Ishikawa (cell line): ENCODE results near the gene MEF2A.

Experiments used
- CEBPB ChIP-seq: IDR thresholded peaks from 2 replicates; pipeline ENCODE4 v1.6.1; 2012
- CREB1 ChIP-seq: IDR thresholded peaks from 2 replicates; pipeline ENCODE4 v1.6.1; 2012; ENCODE audit warnings: low read depth
- EGR1 ChIP-seq: IDR thresholded peaks from 2 replicates; pipeline ENCODE4 v1.6.1; 2012
- EP300 ChIP-seq: IDR thresholded peaks from 2 replicates; pipeline ENCODE4 v1.6.1; 2012; ENCODE audit warnings: borderline replicate concordance
- FOXM1 ChIP-seq: IDR thresholded peaks from 2 replicates; pipeline ENCODE4 v1.6.1; 2012; ENCODE audit warnings: low read depth, borderline replicate concordance
- NFIC ChIP-seq: IDR thresholded peaks from 2 replicates; pipeline ENCODE4 v1.6.1; 2012
- RAD21 ChIP-seq: IDR thresholded peaks from 2 replicates; pipeline ENCODE4 v1.6.1; 2012; ENCODE audit warnings: low read depth
- TAF1 ChIP-seq: IDR thresholded peaks from 2 replicates; pipeline ENCODE4 v1.6.1; 2012; ENCODE audit warnings: low read depth, mild to moderate bottlenecking
- TCF12 ChIP-seq: IDR thresholded peaks from 2 replicates; pipeline ENCODE4 v1.6.1; 2012; ENCODE audit warnings: low read depth
- TEAD4 ChIP-seq: IDR thresholded peaks from 2 replicates; pipeline ENCODE4 v1.6.1; 2012
- YY1 ChIP-seq: IDR thresholded peaks from 2 replicates; pipeline ENCODE4 v1.6.1; 2012; ENCODE audit warnings: low read depth
- ZBTB7A ChIP-seq: IDR thresholded peaks from 2 replicates; pipeline ENCODE4 v1.6.1; 2012; ENCODE audit warnings: low read depth
- TF ChIP-seq, protein P1 (sequence below): IDR thresholded peaks from 2 replicates; pipeline ENCODE4 v1.6.1; 2012; ENCODE audit warnings: low read depth, mild to moderate bottlenecking
- TF ChIP-seq, protein P2 (sequence below): IDR thresholded peaks from 2 replicates; pipeline ENCODE4 v1.6.1; 2012
- TF ChIP-seq, protein P3 (sequence below): IDR thresholded peaks from 2 replicates; pipeline ENCODE4 v1.6.1; 2012

The MEF2A gene

DNA sequence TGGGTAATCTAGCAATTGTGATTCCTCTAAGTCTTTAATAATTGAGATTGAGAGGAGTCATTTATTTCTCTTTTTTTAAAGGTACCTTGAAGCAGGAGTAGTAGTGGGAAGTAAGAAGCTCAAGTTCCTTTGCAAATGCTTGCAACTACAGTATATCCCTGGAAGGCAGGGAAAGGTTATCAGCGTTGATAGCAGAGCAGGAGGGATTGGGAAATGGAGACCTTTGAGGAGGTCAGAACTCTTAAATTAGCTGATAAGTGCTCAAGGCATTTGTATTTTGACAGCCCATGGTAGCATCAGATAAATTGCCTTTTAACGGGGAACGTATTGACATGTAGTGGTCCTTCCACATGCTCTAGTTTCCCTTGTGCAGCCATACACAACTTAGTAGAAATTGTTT is 47.7 kb downstream of the MEF2A start:
- TF ChIP-seq, protein P1, sequence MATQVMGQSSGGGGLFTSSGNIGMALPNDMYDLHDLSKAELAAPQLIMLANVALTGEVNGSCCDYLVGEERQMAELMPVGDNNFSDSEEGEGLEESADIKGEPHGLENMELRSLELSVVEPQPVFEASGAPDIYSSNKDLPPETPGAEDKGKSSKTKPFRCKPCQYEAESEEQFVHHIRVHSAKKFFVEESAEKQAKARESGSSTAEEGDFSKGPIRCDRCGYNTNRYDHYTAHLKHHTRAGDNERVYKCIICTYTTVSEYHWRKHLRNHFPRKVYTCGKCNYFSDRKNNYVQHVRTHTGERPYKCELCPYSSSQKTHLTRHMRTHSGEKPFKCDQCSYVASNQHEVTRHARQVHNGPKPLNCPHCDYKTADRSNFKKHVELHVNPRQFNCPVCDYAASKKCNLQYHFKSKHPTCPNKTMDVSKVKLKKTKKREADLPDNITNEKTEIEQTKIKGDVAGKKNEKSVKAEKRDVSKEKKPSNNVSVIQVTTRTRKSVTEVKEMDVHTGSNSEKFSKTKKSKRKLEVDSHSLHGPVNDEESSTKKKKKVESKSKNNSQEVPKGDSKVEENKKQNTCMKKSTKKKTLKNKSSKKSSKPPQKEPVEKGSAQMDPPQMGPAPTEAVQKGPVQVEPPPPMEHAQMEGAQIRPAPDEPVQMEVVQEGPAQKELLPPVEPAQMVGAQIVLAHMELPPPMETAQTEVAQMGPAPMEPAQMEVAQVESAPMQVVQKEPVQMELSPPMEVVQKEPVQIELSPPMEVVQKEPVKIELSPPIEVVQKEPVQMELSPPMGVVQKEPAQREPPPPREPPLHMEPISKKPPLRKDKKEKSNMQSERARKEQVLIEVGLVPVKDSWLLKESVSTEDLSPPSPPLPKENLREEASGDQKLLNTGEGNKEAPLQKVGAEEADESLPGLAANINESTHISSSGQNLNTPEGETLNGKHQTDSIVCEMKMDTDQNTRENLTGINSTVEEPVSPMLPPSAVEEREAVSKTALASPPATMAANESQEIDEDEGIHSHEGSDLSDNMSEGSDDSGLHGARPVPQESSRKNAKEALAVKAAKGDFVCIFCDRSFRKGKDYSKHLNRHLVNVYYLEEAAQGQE, result no peak
- TF ChIP-seq EP300, result no peak
- TF ChIP-seq FOXM1, result no peak
- TF ChIP-seq RAD21, result no peak
- TF ChIP-seq TEAD4, result no peak
- no peak for TF ChIP-seq CEBPB

DNA sequence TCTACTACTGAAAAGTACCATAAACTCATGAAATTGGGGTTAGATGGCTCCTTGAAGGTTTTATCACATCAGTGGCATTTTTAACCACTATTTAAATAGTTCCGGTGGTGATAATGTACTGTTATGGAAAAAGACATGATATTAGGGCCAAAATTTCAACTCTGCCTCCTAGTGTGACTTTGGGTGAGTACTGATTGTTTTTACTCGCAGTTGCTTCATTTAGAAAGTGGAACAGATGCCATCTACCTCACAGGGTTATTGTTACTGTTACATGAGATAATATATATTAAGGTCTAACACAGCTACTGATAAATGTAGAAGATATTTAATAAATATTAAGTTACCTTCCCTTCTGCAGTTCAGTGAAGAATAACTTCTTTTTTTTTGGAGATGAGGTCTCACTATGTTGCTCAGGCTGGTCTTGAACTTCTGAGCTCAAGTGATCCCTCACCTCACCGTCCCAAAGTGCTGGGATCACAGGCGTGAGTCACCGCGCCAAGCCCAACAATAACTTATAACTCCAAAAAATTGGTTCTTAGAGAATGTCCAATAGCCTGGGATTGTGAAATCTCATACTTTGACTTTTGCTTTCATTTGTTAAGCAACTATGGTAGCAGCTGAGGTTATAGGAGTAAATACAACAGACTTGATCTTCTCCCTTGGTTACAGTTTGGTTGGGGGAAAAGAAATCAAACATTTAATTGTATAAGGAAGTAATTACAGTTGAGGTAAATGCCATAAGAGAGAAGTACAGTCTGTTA is 48.3 kb downstream of the MEF2A start:
- TF ChIP-seq CEBPB (no peak), NFIC (no peak), ZBTB7A (no peak), FOXM1 (no peak), TCF12 (no peak), YY1 (no peak), TAF1 (no peak), EP300 (no peak), RAD21 (no peak), EGR1 (no peak), CREB1 (no peak), TEAD4 (no peak)
- TF ChIP-seq, protein P2, sequence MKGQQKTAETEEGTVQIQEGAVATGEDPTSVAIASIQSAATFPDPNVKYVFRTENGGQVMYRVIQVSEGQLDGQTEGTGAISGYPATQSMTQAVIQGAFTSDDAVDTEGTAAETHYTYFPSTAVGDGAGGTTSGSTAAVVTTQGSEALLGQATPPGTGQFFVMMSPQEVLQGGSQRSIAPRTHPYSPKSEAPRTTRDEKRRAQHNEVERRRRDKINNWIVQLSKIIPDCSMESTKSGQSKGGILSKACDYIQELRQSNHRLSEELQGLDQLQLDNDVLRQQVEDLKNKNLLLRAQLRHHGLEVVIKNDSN, result no peak
- TF ChIP-seq, protein P3, sequence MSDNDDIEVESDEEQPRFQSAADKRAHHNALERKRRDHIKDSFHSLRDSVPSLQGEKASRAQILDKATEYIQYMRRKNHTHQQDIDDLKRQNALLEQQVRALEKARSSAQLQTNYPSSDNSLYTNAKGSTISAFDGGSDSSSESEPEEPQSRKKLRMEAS, result no peak
- TF ChIP-seq, protein P1, result no peak

DNA sequence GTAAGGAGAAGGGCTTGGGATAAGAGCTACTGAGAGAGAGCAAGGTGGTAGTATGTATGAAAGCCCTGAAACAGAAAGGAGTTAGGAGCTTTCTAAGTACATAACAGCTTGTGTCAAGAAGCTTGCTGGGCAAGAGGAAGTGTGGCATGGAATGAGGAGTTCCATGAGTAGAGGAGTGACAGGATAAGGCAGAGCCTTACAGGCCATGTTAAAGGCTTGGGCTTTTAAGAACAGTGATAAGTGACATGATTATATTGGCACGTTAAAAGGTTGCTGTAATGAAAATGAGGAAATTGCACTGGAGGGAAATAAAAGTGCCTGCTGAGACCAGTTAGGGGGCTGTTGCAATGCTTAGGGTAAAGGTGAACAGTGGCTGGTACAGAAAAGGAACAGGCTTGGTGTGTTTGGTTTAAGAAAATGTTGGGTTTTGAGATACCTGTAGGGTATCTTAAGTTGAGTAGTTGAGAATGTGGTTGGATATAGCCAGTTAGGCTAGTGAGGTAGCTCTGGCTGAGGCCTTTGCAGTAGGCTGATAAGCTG is 49.0 kb downstream of the MEF2A start:
- no peak for TF ChIP-seq YY1
- TF ChIP-seq TCF12, result no peak
- TF ChIP-seq, protein P3, result no peak
- no peak for TF ChIP-seq NFIC
- no peak for TF ChIP-seq CREB1

DNA sequence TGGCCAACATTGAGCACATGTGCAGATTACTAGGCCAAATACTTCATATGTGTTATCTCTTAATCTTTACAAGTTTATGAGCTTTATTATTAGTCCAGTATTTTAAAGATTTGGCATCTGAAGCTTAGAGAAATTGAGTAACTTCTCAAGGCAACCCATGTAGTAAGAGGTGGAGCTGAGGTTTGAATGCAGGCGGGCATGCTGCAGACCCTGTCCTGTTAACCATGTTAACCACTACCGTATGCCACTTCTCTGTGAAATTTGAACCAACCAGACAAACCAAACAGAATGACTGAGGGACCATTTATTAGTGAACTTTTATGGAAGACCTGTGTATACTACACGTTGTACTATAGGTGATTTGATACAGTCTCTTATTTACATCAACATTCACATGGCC is 49.7 kb downstream of the MEF2A start:
- TF ChIP-seq, protein P3, result no peak
- no peak for TF ChIP-seq EP300
- TF ChIP-seq YY1, result no peak
- TF ChIP-seq TEAD4, result no peak
- TF ChIP-seq EGR1, result no peak
- no peak for TF ChIP-seq NFIC
- no peak for TF ChIP-seq CEBPB
- TF ChIP-seq TAF1, result no peak

DNA sequence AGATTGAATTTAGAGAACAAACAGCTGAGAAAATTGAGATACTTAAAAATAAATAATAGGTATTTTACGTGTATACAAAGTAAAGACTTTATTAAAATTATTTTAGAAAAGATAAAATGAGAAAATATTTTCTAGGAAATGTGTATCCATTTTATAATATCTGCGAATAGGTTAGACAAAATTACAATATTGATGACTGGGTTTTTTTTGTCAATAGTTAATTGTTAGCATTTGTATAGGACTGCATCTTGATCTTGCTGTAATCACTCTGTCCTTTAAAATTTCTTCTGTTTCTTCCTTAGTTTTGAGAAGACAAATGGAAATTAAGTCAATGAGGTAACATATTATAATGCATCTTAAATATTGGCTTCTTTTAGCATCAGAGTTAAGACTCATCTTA is 50.3 kb downstream of the MEF2A start:
- TF ChIP-seq RAD21 (no peak), CREB1 (no peak), EP300 (no peak)

DNA sequence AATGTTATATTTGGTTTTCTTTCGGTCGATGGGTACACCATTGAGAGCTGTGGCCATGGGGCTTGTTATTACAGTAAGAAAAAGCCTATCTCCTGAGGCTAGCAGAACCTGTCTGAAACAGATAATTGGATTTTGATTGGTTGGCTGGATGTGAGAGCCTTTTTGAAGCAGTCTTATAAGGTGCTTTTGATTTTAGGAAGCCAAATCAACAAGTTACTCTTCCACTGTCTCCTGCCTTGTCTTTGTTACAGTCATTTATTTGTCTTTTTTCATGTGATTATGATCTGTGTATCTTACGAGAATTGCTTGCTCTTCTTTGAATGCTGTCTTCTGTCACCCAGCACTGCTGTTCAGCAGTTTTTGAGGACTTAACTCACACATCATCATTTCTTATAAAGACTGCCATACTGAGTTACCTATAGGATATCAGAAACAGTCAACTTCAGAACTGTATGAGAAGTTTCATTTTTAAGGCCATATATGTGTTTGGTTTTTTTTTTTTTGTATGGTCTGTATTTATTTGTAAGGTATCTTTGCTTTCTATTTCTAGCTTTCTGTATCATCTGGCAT is 51.1 kb downstream of the MEF2A start:
- no peak for TF ChIP-seq CEBPB
- TF ChIP-seq, protein P2, result no peak
- TF ChIP-seq YY1, result no peak
- no peak for TF ChIP-seq EGR1
- TF ChIP-seq TCF12, result no peak
- TF ChIP-seq, protein P3, result no peak
- TF ChIP-seq TAF1, result no peak
- TF ChIP-seq TEAD4, result no peak
- TF ChIP-seq FOXM1, result no peak
- TF ChIP-seq, protein P1, result no peak
- no peak for TF ChIP-seq EP300
- TF ChIP-seq ZBTB7A, result no peak
- TF ChIP-seq RAD21, result no peak
- TF ChIP-seq NFIC, result no peak
- no peak for TF ChIP-seq CREB1
